ENCODE measurements around the gene VPS39. TPM values are rescaled to one million over a fixed set of nuclear protein-coding genes. Genes with fewer than 3 reads are reported as not detected.
"Not testable (repeated sequence)": the region's sequence is repeated elsewhere in the genome, so short reads cannot be mapped to it uniquely, and the experiment has no call there.

VPS39 gene, protein sequence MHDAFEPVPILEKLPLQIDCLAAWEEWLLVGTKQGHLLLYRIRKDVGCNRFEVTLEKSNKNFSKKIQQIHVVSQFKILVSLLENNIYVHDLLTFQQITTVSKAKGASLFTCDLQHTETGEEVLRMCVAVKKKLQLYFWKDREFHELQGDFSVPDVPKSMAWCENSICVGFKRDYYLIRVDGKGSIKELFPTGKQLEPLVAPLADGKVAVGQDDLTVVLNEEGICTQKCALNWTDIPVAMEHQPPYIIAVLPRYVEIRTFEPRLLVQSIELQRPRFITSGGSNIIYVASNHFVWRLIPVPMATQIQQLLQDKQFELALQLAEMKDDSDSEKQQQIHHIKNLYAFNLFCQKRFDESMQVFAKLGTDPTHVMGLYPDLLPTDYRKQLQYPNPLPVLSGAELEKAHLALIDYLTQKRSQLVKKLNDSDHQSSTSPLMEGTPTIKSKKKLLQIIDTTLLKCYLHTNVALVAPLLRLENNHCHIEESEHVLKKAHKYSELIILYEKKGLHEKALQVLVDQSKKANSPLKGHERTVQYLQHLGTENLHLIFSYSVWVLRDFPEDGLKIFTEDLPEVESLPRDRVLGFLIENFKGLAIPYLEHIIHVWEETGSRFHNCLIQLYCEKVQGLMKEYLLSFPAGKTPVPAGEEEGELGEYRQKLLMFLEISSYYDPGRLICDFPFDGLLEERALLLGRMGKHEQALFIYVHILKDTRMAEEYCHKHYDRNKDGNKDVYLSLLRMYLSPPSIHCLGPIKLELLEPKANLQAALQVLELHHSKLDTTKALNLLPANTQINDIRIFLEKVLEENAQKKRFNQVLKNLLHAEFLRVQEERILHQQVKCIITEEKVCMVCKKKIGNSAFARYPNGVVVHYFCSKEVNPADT
- 29.0 TPM for total RNA-seq

DNA sequence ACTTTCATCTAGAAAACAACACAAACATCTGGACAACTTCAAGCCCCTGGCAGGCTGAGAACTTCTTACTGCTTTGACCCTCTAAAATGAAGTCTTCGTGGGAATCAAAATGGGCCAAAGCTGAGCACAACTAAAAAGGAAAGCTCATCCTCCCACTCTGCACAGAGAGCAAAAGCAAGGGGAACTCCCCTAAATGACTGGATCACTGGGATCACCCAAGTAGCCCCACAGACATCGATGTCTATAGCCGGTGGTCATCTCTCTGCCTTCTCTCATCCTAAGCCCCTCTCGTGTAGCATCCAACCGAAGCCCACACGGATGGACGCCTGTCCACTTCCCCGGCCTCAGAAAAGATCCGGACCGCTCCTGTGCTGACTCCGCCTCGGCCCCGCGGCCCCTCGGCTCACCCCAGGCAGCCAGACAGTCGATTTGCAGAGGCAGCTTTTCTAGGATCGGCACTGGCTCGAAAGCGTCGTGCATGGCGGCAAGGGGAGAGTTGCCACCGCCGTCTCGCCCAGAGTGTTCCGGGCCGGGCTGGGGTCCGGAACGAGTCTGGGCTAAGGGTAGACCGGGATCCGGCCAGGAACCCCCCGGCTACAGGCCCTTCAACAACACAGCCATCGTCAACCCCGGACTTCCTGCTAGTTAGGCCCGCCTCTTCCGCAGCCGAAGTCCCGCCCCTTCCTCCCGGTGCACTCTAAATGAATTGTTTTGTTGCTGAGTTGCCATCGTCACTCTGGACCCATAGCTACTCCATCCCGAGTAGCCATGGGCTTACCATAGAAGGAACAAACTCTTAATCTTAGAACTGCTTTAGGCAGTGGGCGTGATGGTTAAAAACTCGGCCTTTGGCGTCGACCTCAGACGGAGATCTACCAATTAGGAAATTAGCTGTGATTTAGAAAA is at the start of gene VPS39:
Gene VPS39 (minus strand): TSS at position 631 of the 906 bp plus-strand sequence. CDS start 151 bp downstream, at position 480.
- peak; percentile 90 for ATAC-seq

DNA sequence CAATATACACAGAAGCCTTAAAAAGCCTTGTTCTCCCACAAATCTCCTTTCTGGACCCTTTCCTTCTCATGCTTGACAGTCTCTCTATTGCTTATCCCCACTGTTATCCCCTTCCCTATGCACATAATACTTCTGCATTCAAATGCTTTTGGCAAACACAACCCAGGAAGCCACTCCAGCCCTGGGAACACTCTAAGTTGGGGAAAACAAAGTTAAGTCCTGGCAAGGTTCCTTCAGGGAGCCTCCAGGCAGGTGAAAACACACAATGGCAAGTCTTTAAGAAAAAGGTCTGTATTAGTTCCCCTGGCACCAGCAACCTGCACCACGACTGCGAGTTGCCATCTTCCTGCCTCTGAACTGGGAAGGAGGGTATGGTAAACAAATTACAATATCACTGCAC is 45.2 kb upstream of the VPS39 start:
- no peak for ATAC-seq

DNA sequence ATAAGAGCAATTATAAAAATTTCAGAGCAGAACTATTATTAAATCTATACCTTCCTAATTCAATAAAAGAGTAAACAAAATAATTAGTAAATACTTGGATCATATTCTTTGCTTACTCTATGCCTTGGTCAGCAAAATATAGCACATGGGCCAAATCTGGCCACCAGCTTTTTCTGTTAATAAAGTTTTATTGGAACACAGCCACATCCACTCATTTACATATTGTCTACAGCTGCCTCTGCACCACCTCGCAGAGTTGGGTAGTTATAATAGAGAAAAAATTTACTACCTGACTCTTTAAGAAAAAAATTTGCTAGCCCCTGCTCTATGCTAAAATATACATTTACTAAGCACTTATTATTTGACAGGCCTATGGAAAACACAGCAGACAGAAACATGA is 32.7 kb upstream of the VPS39 start:
- no peak for ATAC-seq

DNA sequence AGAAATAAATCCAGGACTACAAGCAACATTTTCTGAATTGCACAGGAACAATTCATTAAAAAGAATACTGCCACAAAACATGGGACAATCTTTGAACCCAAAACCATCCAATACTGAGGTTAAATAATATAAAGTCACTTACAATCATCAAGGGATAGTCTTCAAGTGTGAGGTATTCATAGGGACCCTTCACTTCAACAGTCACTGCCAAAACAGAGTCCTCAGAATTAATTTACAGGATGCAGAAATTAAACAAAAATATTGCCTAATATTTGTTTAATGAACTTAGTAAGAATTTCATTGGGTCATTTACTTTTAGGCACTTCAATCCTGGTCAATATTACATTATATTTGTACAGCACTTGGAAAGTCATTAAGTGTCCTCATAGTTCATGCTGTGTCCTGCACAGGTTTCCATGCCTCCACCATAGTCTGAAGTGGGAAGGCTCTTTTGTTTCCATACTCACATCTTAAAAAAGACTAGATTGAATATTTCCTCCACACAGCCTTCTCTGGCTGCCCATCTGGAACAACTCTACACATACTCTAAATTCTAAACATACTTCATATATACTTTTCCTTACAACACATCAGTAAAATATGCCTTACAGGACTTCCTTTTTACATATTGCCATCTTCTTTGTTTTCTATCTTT is 31.6 kb upstream of the VPS39 start:
- ATAC-seq = no peak

DNA sequence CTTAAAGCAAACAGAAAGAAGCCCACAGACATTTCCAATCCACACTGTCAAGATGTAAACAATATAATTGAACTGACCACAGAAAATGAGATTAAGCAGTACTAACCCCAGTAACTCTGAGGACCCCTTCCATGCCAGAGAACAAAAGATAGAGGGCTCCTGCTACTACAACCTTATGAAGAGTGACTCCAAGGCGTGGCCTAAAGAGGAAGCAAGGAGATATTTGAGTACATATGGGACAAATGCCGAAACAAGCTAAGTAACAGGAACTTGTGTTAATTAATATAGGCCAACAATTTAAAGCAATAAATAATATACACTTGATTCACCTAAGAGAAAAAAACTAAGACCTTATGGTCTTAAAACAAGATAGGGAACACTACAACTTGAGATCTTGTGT is 25.0 kb upstream of the VPS39 start:
- ATAC-seq = no peak

DNA sequence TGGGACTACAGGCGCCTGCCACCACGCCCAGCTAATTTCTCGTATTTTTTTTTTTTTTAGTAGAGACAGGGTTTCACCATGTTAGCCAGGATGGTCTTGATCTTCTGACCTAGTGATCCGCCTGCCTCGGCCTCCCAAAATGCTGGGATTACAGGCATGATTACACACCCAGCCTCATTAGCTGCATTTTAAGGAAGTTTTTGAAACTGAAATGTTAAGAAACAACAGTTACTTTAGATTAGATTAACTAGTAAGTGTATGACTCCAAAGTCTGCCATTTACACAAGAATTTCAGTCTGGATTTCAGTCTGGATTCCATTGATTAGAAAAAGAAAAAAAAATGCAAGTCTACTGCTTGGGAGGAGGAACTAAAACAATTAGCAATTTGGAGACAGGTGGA is 24.5 kb upstream of the VPS39 start:
- no peak for ATAC-seq

DNA sequence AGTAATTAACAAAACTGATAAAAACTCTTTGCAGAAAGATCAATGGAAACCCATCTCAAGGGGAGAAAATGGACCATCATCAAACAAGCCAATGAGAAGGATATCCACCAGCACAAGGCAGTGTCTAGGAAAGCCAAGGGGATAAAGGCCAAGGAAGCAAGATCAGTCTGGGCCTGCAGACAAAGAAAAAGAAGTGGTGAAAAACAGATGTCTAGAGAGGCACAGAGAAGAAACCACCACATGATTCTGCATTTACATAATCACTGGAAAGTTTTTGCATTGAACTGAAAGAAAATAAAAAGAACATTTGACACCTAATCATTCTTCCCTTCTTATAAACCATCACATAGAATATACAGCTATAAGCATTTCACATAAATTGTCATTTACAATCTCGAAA is 23.0 kb upstream of the VPS39 start:
- ATAC-seq = no peak

DNA sequence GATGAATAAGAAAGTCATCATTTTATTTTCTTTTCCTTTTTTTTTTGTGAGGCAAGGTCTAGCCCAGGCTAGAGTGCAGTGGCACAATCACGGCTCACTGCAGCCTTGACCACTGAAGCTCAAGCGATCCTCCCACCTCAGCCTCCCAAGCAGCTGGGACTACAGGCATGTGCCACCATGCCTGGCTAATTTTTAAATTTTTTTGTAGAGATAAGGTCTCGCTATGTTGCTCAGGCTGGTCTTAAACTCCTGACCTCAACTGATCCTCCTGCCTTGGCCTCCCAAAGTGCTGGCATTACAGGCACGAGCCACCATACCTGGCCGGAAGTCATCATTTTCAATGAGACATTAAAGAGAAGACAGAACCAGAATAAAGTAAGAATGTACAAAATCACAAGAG is 20.9 kb upstream of the VPS39 start:
- not testable (repeated sequence) for ATAC-seq

DNA sequence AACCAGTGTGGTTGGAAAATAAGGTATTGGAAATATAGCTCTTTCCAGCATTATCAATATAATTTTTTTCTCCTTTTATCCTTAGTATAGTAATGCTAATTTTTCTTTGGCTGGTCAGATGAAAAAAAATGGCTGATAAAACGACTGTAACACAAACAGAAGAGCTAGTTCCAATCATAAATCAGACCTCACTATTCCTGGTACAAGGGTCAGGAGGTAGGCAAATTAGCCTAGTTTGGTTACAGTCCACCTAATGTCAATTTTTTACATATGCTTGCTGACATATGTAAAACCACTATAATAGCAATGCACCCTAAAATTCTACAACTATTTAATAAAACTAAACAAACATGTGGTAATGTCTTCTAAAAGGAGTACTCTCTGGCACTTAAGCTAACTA is 19.9 kb upstream of the VPS39 start:
- ATAC-seq = no peak

DNA sequence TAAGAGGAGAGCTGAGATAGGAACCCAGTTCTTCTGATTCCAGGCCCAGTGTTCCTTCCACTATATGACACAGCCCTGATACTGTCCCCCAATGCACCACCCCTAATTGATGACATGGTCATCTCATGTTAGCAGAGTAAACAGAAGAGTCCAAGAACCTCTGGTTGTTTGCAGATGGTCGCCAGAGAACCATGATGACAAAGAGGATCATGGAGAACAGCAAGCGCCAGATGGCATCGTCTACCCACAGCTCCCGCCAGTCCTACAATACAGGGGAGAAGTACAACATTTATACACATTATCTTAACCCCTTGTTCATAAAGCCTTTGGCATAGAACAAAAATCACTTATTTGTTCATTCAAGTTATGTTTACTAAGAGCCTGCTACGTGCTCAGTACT is 18.5 kb upstream of the VPS39 start:
- ATAC-seq = no peak

DNA sequence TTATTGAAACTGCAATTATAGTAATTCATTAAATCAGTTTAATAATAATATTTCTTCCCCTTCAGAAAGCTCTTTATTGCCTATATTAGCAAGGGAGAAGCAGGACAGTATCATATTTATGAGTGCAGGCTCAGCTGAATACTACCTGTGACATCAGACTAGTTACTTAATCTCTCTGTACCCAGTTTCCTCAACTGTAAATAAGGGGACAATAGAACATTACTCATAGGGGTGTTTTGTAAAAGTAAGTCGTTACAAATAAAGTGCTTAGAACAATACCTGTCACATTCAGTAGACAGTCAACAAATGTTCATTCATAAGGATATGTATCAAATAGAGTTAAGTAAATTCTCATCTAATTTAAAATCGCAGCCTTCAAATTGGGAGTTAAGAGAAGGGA is 12.1 kb upstream of the VPS39 start:
- ATAC-seq = peak; percentile 81

DNA sequence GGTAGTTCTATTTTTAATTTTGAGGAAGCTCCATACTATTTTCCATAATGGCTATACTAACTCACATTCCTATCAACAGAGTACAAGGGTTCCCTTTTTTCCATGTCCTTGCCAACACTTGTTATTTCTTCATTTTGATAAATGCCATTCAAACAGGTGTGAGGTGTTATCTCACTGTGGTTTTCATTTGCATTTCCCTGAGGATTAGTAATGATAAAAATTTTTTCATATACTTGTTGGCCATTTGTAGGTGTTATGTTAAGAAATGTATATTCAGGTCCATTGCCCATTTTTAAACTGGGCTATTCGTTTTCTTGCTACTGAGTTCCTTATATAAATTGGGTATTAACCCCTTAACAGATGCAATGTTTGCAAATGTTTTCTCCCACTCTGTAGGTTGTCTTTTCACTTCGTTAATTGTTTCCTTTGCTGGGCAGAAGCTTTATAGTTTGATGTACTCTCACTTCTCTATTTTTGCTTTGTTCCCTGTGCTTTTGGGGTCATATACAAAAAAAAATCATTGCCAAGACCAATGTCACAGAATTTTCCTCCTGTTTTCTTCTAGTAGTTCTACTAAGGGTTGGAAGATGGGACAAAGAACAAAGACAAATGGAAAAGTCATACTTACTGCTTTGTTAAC is 11.0 kb upstream of the VPS39 start:
- no peak for ATAC-seq

DNA sequence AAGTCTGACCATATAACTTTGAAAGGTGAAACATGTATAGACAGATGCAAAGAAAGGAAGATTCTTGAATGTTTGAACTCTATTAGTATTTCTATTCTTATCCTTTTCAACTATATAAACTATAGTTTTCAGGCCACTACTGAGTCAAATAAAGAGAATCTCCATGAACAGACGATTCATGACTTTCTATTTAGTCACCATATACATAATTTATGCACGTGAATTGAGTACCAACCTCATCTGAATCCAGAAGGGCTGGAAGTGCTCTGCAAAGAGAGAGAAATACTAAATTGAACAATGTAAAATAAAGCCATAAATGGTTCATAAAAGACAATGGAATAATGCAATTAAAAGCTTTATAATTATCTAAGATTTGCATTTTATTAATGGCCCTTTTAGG is 9.5 kb upstream of the VPS39 start:
- ATAC-seq = no peak

DNA sequence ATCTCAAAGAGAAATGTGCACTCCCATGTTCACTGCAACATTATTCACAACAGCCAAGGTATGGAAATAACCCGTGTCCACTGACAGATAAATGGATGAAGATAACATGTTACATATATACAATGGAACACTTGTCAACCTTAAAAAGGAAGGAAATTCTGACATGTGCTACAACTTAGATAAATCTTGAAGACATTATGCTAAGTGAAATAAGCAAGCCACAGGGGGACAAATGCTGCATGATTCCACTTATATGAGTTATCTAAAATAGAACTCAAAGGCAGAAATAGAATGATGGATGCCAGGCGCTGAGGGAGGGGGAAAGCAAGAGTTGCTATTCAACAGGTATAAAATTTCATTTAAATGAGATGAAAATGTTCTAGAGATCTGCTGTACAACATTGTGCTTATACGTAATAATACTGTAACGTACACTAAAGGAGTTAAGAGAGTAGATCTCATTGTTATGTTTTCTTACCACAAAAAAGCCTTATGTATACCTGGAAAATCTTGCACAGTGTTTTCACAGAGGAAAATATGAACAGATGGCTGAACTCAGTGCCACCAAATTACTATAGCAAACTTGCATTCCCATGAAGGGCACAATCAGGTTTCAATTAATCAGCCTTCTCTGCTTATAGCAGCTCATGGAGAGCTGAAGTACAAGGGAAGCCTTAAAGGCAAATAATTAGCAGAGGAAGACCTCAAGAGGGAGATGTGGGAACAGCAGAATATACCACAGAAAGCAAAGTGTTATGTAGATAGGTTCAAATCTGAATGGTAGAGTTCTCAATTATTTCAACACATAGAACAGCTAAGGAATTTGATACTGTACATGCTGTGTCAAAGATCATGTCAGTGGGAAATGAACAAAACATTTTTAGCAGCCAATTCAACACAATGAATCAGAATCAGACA is 8.1 kb upstream of the VPS39 start:
- no peak for ATAC-seq

DNA sequence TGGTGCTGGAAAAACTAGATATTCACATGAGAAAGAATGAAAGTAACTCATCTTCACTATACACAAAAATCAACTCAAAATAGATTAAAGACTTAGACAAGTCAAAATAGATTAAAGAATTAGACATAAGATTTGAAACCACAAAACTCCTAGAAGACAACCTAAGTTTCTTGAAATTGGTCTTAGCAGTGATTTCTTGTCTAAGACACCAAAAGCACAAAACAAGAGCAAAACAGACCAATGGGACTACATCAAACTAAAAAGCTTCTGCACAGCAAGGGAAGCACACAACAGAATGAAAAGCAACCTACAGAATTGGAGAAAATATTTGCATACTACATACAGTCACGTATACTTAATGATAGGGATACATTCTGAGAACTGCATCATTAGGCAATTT is 6.5 kb upstream of the VPS39 start:
- no peak for ATAC-seq

DNA sequence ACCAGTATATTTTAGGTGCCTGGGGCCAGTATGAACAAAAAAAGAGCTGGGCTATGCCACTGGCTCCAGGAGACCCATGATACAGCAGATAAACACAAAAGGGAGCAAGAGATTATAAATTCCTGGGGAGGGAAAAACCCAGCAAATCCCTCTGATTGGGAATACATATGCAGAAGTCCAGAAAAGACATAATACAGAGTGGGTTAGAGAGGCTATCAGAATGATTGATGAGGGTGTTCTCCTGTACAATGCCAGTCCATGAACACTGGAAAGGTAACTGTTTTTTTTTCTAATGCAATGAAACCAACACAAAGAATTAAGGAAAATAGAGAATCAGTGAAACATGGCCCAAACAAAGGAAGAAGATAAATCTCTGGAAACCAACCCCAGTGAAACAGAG is 5.4 kb upstream of the VPS39 start:
- no peak for ATAC-seq

DNA sequence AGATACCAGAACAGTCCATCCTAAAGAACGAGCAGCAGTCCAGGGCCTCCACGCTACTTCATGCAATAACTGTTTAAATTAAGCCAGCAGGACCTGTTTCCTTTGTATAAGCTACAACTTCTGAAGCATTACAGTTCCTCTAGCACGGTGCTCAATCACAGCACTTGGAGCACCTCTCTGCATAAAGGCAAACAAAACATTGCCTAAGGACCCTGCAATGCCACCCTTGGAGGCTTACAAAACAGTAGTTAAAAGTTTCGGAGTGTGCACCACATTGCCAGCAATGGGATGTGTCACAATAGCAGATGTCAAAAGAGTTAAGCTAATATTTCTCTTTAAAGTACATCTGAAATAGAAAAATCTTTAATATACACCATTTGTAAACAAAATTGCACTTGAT is 2.6 kb upstream of the VPS39 start:
- no peak for ATAC-seq

DNA sequence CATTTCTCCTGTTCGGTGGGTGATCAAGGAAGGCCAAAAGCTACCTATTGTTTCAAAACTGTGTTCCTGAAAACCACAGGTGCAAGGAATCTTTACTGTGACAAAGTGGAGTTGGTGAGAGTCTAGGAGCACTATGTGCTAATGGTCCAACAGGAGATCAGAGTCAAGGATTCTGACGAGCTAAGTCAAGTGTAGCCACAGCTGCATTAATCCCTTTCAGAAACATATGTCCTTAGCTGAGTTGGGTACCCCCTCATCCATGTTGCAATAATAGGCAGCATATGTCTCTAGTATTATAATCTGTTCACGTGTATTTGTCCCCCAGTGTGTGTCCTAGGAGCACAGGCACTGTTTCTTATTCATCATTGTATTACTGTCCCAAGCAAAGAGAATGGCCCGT is 1.7 kb downstream of the VPS39 start:
- ATAC-seq = no peak

DNA sequence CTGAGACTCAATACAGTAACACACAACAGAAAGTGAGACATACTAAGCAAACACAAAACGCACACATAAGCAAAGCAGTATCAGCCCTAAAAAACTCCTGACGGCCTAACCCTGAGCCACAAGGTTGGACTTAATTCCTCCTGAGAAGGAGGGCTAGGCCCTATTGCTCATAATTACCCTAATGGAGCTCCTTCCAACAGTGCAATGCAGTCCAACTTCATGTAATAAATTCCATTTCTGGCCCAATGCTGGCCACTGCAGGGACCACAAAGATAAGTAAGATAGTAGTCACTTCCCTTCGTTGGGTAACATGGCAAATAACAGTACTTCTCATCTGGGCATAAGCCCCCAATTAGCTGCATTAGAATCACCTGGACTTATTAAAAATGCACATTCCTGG is 4.2 kb downstream of the VPS39 start:
- ATAC-seq = no peak

DNA sequence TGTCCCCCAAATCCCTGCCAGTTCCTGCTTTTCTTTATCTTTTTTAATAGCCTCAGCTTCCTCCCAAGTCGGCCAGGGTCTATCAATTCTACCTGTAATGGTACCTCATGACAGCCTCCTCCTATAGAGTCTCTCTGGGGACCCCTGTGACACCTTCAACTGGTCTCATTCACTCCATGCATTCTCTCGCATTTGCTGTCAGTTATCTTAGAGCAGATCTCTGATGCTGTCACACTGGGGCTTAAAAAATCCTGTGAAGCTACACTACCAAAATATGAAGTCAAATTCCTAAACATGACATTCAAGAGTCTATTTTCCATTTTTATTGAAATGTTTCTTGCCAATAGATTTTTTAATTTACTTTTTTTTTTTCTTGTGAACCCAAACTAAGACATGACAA is 5.5 kb downstream of the VPS39 start:
- ATAC-seq = no peak

DNA sequence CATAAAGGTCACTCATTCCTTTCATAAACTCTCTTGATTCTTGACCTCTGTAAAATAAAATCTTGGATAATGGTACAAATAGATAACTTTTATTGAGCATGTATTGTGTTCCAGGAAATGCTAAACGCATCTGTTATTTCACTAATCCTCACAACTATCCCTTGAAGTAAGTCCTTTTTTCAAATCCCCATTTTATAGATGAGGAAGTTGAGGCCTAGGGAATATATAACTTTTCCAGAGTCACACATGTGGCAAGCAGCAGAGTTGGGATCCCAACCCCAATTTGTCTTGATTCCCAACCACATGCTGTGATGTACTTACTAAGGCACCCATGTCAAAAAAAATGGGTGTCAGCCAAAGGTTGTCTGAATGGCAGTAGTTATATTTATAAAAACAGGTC is 6.3 kb downstream of the VPS39 start:
- ATAC-seq = no peak
